GM12872 (cell line): ENCODE measurements around the gene RBM6.

ENCODE experiments used
- CTCF ChIP-seq: IDR thresholded peaks from 3 replicates; pipeline ENCODE4 v1.5.1; 2011; ENCODE audit warnings: low read depth, mild to moderate bottlenecking, low read length, moderate library complexity; ENCODE audit not compliant: insufficient read depth

Gene RBM6

GRCh38 chr3:50117120-50117519 is 177.2 kb downstream of the RBM6 start:
- no peak for TF ChIP-seq CTCF

- TF ChIP-seq CTCF = no peak
Observed at GRCh38 chr3:50118237-50118636, 178.3 kb downstream of the RBM6 start.

- no peak for TF ChIP-seq CTCF
Observed at GRCh38 chr3:50119786-50120185, 179.8 kb downstream of the RBM6 start.

GRCh38 chr3:50120364-50121071 is 180.6 kb downstream of the RBM6 start:
- TF ChIP-seq CTCF = no peak

- peak; percentile 86 for TF ChIP-seq CTCF
Observed at GRCh38 chr3:50121072-50122032, 181.4 kb downstream of the RBM6 start.

GRCh38 chr3:50122071-50122470 is 182.1 kb downstream of the RBM6 start:
- no peak for TF ChIP-seq CTCF

- no peak for TF ChIP-seq CTCF
Observed at GRCh38 chr3:50122661-50123391, 182.9 kb downstream of the RBM6 start.
